Epithelial cell of prostate (primary cell): ENCODE results near the gene IL26.

ENCODE experiments used
- DNase-seq: peaks from one replicate; pipeline ENCODE4 v3.0.0-alpha.2; 2011; ENCODE audit warnings: low read depth, low spot score
- H3K27ac ChIP-seq: fragments of 450-650 bp; 2 replicates; pipeline ENCODE4 v1.5.1; 2017; ENCODE audit warnings: mild to moderate bottlenecking

IL26 gene, protein sequence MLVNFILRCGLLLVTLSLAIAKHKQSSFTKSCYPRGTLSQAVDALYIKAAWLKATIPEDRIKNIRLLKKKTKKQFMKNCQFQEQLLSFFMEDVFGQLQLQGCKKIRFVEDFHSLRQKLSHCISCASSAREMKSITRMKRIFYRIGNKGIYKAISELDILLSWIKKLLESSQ

DNA sequence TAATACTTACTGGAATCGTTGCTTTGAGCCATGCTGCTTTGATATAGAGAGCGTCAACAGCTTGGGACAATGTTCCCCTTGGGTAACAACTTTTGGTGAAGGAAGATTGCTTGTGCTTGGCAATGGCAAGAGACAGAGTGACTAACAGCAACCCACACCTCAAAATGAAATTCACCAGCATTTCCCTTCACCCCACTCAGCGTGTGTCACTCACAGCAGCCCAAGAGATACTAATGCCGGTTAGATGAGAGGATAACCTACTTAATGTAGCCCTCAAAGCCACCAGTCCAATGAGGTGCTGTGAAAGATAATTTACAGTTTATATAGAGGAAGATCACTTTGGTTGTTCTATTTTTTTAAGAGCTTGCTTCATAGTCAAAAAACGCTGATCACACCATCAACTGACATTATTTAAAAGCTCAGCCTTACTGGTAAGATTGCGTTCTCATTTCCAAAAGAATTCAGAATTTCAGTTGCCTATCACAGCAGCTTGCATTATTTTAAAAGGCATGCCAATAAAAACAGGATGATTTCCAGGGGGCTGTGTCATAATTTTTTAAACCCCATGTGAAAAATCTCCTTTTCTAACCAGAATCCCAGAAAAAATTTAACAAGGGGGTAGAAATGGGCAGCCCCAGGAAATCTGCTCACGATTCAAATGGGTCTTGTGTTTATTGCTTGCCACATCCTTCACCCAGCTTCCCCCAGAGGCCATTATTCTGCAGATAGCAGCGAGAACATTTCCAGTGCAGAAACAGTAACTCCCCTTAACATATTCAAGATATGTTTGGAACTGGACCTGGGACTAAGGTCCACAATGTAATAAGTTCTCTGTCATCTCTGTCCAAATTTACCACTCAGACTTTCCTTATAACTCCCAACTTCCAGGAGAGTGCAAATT is at the start of gene IL26:
IL26 (minus strand) TSS at position 235 of the 901 bp plus-strand sequence; CDS start at position 181, 54 bp downstream.
- DNase-seq: no peak
- H3K27ac ChIP-seq: no peak within 1 kb of the TSS

GRCh38 chr12:68272732-68273131 is 47.1 kb upstream of the IL26 start:
- no peak for DNase-seq
- H3K27ac ChIP-seq: no peak overlapping the region

DNA sequence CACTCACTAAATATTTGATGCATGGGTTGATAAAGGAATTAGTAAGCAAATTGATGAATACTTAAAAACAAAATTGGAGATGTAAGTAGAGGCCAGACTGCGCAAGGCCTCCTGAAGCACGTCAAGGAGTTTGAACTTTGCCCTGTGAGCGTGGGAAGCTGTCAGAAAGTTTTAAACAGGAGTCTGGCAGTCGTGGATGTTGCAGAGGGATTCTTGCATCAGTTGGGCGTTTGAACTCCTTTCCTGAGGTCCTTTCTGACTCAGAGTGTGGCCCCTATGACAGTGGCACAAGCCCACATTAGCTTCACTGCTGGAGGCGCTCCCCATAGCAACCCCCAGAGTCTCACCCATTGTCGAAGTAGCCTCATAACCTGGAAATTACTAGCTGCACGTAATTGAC is 45.7 kb upstream of the IL26 start:
- no peak overlapping the region for H3K27ac ChIP-seq

DNA sequence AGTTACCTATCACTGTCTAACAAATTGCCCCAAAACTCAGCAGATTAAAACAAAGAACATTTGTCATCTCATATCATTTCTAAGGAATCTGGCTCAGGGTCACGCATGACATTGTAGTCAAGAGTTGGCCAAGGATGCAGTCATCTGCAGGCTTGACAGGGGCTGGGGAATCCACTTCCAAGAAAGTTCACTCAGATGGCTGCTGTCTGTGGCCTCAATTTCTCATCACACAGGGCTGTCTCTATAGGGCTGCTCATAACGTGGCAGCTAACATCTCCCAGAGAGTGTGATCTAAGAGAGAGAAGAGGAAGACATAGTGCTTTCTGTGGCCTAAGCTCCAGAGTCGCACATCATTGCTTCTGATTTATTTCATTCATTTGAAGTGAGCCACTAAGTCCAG is 44.7 kb upstream of the IL26 start:
- DNase-seq: no peak
- no peak overlapping the region for H3K27ac ChIP-seq

More for the DNA sequence above, 45.7 kb upstream of the IL26 start:
- no peak for DNase-seq

DNA sequence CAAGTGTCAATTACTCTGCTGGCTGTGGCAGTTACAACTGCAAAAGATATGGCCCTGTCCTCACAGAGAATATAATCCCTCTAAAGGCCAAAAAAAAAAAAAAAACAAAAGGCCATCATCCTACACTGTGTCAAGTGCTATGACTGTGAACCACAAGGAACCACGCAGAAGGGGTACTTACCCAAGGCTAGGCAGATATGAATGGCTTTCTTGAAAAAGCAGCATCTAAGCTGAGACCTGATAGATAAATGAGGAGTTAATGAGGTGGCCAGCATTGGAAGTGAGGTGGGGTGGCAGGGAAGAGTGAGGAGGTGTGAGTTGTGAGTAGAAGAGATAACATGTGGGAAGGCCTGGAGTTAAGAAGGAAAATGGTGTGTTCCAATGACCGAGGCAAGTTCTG is 44.2 kb upstream of the IL26 start:
- DNase-seq: no peak

GRCh38 chr12:68268967-68269366 is 43.4 kb upstream of the IL26 start:
- DNase-seq: no peak
- H3K27ac ChIP-seq: no peak overlapping the region

More for the DNA sequence above, 44.2 kb upstream of the IL26 start:
- H3K27ac ChIP-seq: no peak overlapping the region

DNA sequence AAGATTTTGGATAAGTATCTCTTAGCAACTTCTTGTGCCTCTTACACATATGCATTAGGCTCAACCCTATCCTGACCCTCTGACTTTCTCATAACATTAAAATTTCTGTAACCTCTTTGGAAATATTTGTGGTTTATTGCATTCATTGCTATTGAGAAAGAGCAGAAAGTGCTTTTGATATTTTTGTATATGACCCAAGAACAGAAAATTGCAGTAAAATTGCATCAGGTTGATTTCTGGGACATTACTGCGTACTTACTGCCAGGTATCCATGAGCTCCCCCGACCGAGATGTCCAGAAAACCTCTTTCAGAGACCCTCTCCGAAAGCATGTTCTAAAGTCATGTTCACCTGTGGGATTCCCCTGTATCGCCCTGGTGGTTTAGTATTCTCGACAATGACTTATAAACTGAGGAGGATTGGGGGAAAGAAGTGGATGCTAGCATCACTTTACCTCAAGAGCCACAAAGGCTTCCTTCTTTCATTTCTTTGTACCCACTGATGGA is 42.3 kb upstream of the IL26 start:
- DNase-seq: no peak
- H3K27ac ChIP-seq: peak overlapping the region; percentile 20

DNA sequence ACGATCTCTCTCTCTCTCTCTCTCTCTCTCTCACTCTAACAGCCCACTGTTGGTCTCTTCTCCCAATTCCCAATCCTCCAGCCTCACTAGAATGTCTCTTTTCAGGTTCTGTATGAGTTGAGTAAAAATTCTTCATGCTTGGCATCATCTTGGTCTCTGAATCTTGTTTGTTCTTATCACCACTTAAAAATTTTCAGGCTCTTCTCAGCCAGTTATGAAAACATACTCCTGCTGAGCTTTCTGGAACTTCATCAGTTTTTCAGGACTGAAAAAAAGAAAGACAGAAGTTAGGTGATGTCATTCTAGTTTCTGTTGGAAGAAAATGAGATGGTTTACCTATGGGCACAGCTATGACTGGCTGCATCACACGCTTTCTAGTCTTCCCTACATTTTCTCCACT is 39.2 kb upstream of the IL26 start:
- DNase-seq: no peak
- H3K27ac ChIP-seq: no peak overlapping the region

- DNase-seq: no peak
- H3K27ac ChIP-seq: no peak overlapping the region
Measured at GRCh38 chr12:68264158-68264855, 38.7 kb upstream of the IL26 start.

GRCh38 chr12:68263366-68263765 is 37.8 kb upstream of the IL26 start:
- no peak overlapping the region for H3K27ac ChIP-seq
- DNase-seq: no peak

- DNase-seq: no peak
- H3K27ac ChIP-seq: no peak overlapping the region
Measured at GRCh38 chr12:68261896-68262295, 36.3 kb upstream of the IL26 start.

DNA sequence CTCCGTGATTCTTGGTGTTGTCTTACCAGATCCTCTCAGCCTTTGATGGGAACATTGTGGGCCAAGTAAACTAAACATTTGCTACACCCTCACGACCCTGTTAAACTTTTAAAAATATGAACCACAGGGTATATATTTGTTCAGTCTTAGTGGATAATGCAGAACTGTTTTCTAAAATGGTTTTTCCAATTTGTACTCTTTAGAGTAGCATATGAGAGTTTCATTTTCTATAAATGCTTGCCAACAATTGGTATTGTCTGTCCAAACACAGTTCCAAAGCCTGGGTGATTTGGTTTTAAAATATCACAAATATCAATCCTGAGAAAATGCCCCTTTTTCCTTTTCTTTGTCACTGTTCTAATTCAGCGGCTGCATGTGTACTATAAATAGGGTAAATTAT is 34.5 kb upstream of the IL26 start:
- peak overlapping the region; percentile 78 for H3K27ac ChIP-seq
- DNase-seq: no peak

GRCh38 chr12:68259318-68259940 is 33.8 kb upstream of the IL26 start:
- peak overlapping the region; percentile 78 for H3K27ac ChIP-seq
- peak; percentile 88 for DNase-seq

- H3K27ac ChIP-seq: no peak within 1 kb of the TSS
Measured at GRCh38 chr12:68253504-68253903, 27.9 kb upstream of the IL26 start, which contains the start of gene IL22. Gene IL22, minus strand, starts transcription at chr12:68253604. Its CDS starts 156 bp downstream, at chr12:68253448.

GRCh38 chr12:68252077-68252476 is 26.5 kb upstream of the IL26 start:
- no peak overlapping the region for H3K27ac ChIP-seq
- no peak for DNase-seq

More at GRCh38 chr12:68253504-68253903, 27.9 kb upstream of the IL26 start, which contains the start of gene IL22:
- DNase-seq: no peak

GRCh38 chr12:68250454-68250853 is 24.8 kb upstream of the IL26 start:
- DNase-seq: no peak
- H3K27ac ChIP-seq: no peak overlapping the region

DNA sequence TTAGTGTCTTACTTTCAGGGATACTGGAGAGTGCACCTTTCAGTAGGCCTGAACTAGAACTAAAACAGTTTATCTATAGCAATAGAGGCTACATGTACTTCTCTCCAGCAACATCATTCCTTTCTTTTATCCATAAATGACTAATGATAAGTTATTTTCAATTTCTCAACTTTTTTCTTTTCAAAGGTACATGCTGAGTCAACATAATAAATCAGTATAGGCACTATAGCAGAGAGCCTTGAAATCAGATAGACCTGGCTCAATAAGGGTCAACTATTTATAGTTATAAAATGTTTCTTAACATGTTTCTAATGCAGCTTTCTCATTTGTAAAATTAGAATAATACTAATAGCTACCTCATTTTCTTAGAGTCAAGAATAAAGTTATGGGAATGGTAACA is 22.2 kb upstream of the IL26 start:
- DNase-seq: no peak
- H3K27ac ChIP-seq: no peak overlapping the region

- no peak overlapping the region for H3K27ac ChIP-seq
- no peak for DNase-seq
Measured at GRCh38 chr12:68246350-68246749, 20.7 kb upstream of the IL26 start.

DNA sequence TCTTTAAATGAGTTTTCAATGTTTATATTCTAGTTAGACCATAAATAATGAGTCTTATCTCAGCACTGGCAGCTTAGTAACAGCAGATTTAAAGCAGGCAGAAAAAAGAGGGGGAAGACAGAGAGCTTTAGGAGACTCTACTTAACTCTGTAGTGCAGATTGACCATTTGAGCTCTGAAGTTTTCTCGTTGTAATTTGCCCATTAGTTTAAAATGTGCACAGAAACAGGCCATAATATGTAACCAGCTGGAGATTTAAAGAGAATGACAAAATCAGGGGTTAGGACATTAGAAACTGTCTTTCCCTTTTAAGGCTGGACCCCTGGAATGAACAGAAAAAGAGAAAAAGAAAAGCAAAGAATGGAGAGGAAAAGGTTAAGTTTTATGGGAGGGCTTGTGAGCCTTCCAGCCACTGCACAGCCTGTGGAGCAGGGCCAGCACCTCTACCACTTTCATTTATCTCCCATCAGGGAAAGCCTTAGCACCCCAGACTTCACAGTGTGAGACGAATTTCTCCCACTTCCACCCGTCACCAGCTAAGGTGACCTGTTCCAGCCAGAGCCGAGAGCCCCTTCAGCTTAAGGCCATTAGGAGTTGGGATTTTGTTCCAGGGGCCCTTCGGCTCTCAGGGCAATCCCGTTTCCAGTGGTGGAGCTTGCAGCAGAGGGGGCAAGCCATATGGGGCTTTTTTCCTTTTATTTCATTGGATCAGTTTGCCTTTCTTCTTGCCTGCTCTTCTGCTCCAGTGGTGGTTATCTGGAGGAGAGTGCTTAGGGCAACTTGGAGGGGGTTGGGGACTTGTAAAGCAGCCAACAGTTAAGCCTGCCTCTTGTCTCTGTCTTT is 19.8 kb upstream of the IL26 start:
- no peak overlapping the region for H3K27ac ChIP-seq
- no peak for DNase-seq
